CD14-positive monocyte (primary cell): Measurements from ENCODE around the gene USHBP1. TPM values are rescaled to one million over a fixed set of nuclear protein-coding genes. Genes with fewer than 3 reads are reported as not detected.

Source experiments
- DNase-seq, 3 donors: peaks; one replicate each; pipeline ENCODE4 v3.0.0-alpha.2; 2011 to 2022
- H2AFZ ChIP-seq: 2 replicates; pipeline ENCODE4 v1.6.0; 2012; ENCODE audit warnings: mild to moderate bottlenecking, low read depth, low read length, inconsistent platforms; ENCODE audit not compliant: insufficient read depth, poor library complexity, severe bottlenecking
- H3K27ac ChIP-seq, 2 donors: 1 replicate in 1 of 2; 2 replicates in 1 of 2; pipeline ENCODE4 v1.5.1; 2012 to 2013; ENCODE audit warnings: low read length in 2 of 2, control low read depth in 1 of 2, inconsistent platforms in 1 of 2, low read depth in 1 of 2, mild to moderate bottlenecking in 1 of 2
- H3K27me3 ChIP-seq, 2 donors: one replicate each; pipeline versions ENCODE4 v1.6.0 to v1.6.1; 2011 to 2013; ENCODE audit warnings: low read length in 2 of 2; ENCODE audit not compliant: control insufficient read depth in 2 of 2, insufficient read depth in 2 of 2
- H3K36me3 ChIP-seq, 2 donors: replicated peaks in 1 of 2; 1 replicate in 1 of 2; 2 replicates in 1 of 2; pipeline versions ENCODE4 v1.5.1 to v1.6.1; 2012 to 2013; ENCODE audit warnings: low read length in 2 of 2, control low read depth in 1 of 2, inconsistent platforms in 1 of 2, mild to moderate bottlenecking in 1 of 2; ENCODE audit not compliant: insufficient read depth in 2 of 2, control insufficient read depth in 1 of 2
- H3K4me1 ChIP-seq, 2 donors: 1 replicate in 1 of 2; 2 replicates in 1 of 2; pipeline versions ENCODE4 v1.5.1 to v1.6.1; 2012 to 2013; ENCODE audit warnings: low read length in 2 of 2, control low read depth in 1 of 2, inconsistent platforms in 1 of 2, mild to moderate bottlenecking in 1 of 2, moderate library complexity in 1 of 2; ENCODE audit not compliant: insufficient read depth in 2 of 2, control insufficient read depth in 1 of 2
- H3K4me2 ChIP-seq: replicated peaks from 2 replicates; pipeline ENCODE3; 2012; ENCODE audit warnings: low read length, moderate library complexity, mild to moderate bottlenecking; ENCODE audit not compliant: poor library complexity, severe bottlenecking; ENCODE audit errors: extremely low read depth
- H3K4me3 ChIP-seq, 3 experiments: fragments of 200-600 bp in 1 of 3; sonication (generic) in 1 of 3; replicated peaks in 1 of 3; 1 replicate in 2 of 3; 2 replicates in 1 of 3; pipeline ENCODE4 v1.5.1; 2011 to 2013; ENCODE audit warnings: low read length in 3 of 3, mild to moderate bottlenecking in 3 of 3, control low read depth in 2 of 3, low read depth in 2 of 3, inconsistent platforms in 1 of 3, moderate library complexity in 1 of 3
- H3K79me2 ChIP-seq: 2 replicates; pipeline ENCODE4 v1.6.0; 2012; ENCODE audit warnings: mild to moderate bottlenecking, control low read depth, inconsistent platforms, low read length, moderate library complexity; ENCODE audit not compliant: insufficient read depth
- H3K9ac ChIP-seq: 2 replicates; pipeline ENCODE4 v1.6.0; 2017; ENCODE audit warnings: low read length, mild to moderate bottlenecking; ENCODE audit not compliant: insufficient read depth, poor library complexity, severe bottlenecking
- H3K9me3 ChIP-seq, 2 donors: replicated peaks in 1 of 2; 1 replicate in 1 of 2; 2 replicates in 1 of 2; pipeline versions ENCODE4 v1.5.1 to v1.6.1; 2012 to 2013; ENCODE audit warnings: low read length in 2 of 2, control low read depth in 1 of 2; ENCODE audit not compliant: control insufficient read depth in 1 of 2, insufficient read depth in 1 of 2
- H4K20me1 ChIP-seq: 2 replicates; pipeline ENCODE4 v1.6.0; 2012; ENCODE audit warnings: mild to moderate bottlenecking, low read length, control low read depth, moderate library complexity; ENCODE audit not compliant: insufficient read depth
- H3K27ac Mint-ChIP-seq, 7 donors: one replicate each; pipeline ENCODE4 v1.8.0; 2020; ENCODE audit warnings: mild to moderate bottlenecking in 7 of 7, mixed read lengths in 7 of 7, moderate library complexity in 6 of 7, inconsistent platforms in 2 of 7
- H3K27me3 Mint-ChIP-seq, 3 donors: one replicate each; pipeline ENCODE4 v1.8.0; 2021 to 2022; ENCODE audit warnings: low read depth in 3 of 3, mild to moderate bottlenecking in 3 of 3, mixed read lengths in 3 of 3, moderate library complexity in 3 of 3, inconsistent platforms in 1 of 3
- H3K36me3 Mint-ChIP-seq, 2 donors: one replicate each; pipeline ENCODE4 v1.8.0; 2020; ENCODE audit warnings: mixed read lengths in 2 of 2, inconsistent platforms in 1 of 2, mild to moderate bottlenecking in 1 of 2
- H3K4me1 Mint-ChIP-seq: one replicate; pipeline ENCODE4 v1.8.0; 2020; ENCODE audit warnings: mild to moderate bottlenecking, mixed read lengths
- H3K4me3 Mint-ChIP-seq, 2 donors: one replicate each; pipeline ENCODE4 v1.8.0; 2020; ENCODE audit warnings: mild to moderate bottlenecking in 2 of 2, mixed read lengths in 2 of 2, moderate library complexity in 1 of 2
- H3K9me3 Mint-ChIP-seq, 7 donors: one replicate each; pipeline ENCODE4 v1.8.0; 2020 to 2022; ENCODE audit warnings: mixed read lengths in 7 of 7, mild to moderate bottlenecking in 6 of 7, moderate library complexity in 6 of 7, inconsistent platforms in 2 of 7
- CTCF ChIP-seq: fragments of 200-600 bp; IDR thresholded peaks from one replicate; pipeline ENCODE4 v1.8.0; 2022; ENCODE audit warnings: antibody characterized with exemption, mild to moderate bottlenecking
- WGBS: methylation state at CpG from one replicate; pipeline ENCODE4 v1.1.5; 2013; ENCODE audit warnings: missing lambda C conversion rate; ENCODE audit not compliant: insufficient coverage; 5-methylcytosine and 5-hydroxymethylcytosine counted together
- intact Hi-C, 2 donors: fragments of 100-400 bp; cut with micrococcal nuclease; formaldehyde crosslinking; loops; one replicate each; pipeline versions ENCODE4 v1.15.0 to v1.15.1; 2023
- polyA plus RNA-seq, 3 donors: library from polyadenylated mRNA; depleted of rRNA in 1 of 3; unstranded in 2 of 3; stranded (reverse) in 1 of 3; fragments of 300-500 nt in 2 of 3; fragments of >200 nt in 1 of 3; fragmentation: Illumina TruSeq in 2 of 3; gene quantifications; 1 replicate in 2 of 3; 2 replicates in 1 of 3; pipeline ENCODE4 v1.2.3, GENCODE V29; 2012 to 2021

The USHBP1 gene
- polyA plus RNA-seq, 3 donors: not detected

- peak overlapping the region in 1 of 7 donors; percentile 46 for H3K27ac Mint-ChIP-seq
- WGBS: 94% methylated on average over 17 of the region's 23 CpGs
- no peak overlapping the region for H3K4me3 ChIP-seq
- H2AFZ ChIP-seq: peak overlapping the region; percentile 29
- peaks cover 0 to 2% of the 10 kb centered on the region in 2 donors for H3K36me3 ChIP-seq
- H3K27me3 ChIP-seq: no peaks in the 10 kb centered on the region
- no peak for TF ChIP-seq CTCF
- intact Hi-C loops: loop anchor here in 1 of 2 donors (10.0 kb wide), 1 partner anchor 591 kb away; the partner anchor contains the start of gene RPL18A
- H3K9me3 ChIP-seq: no peaks in the 10 kb centered on the region
- peaks cover 16 to 17% of the 10 kb centered on the region in 2 donors for H3K4me1 ChIP-seq
- H3K27ac ChIP-seq: no peak overlapping the region
- H3K4me3 Mint-ChIP-seq: no peak overlapping the region
- peaks cover 0 to 3% (median 0%) of the 10 kb centered on the region in 7 donors for H3K9me3 Mint-ChIP-seq
- no peak overlapping the region for H3K4me2 ChIP-seq
- H3K27me3 Mint-ChIP-seq: peaks cover 2 to 5% (median 3%) of the 10 kb centered on the region in 3 donors
- no peak overlapping the region for H3K9ac ChIP-seq
- H3K79me2 ChIP-seq: peaks cover 15% of the 10 kb centered on the region
- peaks cover 26% of the 10 kb centered on the region for H3K4me1 Mint-ChIP-seq
- H4K20me1 ChIP-seq: no peaks in the 10 kb centered on the region
- no peak for DNase-seq
- H3K36me3 Mint-ChIP-seq: peaks cover 0 to 4% of the 10 kb centered on the region in 2 donors
Measured at GRCh38 chr19:17263712-17264640, 569 bp downstream of the USHBP1 start.

- Mint-ChIP-seq H3K4me3 (no peak overlapping the region), H3K4me1 (peaks cover 20% of the 10 kb centered on the region), H3K36me3 (no peaks in the 10 kb centered on the region), H3K27ac (no peak overlapping the region), H3K9me3 (peaks cover 0 to 5% (median 0%) of the 10 kb centered on the region in 7 donors), H3K27me3 (peaks cover 2 to 5% (median 3%) of the 10 kb centered on the region in 3 donors)
- H4K20me1 ChIP-seq: no peaks in the 10 kb centered on the region
- H3K79me2 ChIP-seq: peaks cover 3% of the 10 kb centered on the region
- intact Hi-C loops: loop anchor here in 1 of 2 donors (10.0 kb wide), 1 partner anchor 592 kb away; the partner anchor contains the start of gene RPL18A
- no peak for DNase-seq
- no peak overlapping the region for H2AFZ ChIP-seq
- H3K4me2 ChIP-seq: no peak overlapping the region
- no peak overlapping the region for H3K4me3 ChIP-seq
- H3K9me3 ChIP-seq: no peaks in the 10 kb centered on the region
- 88% methylated on average over 16 of the region's 16 CpGs for WGBS
- no peak overlapping the region for H3K9ac ChIP-seq
- no peaks in the 10 kb centered on the region for H3K36me3 ChIP-seq
- no peak overlapping the region for H3K27ac ChIP-seq
- no peaks in the 10 kb centered on the region for H3K27me3 ChIP-seq
- no peak for TF ChIP-seq CTCF
- H3K4me1 ChIP-seq: peaks cover 7 to 8% of the 10 kb centered on the region in 2 donors
Measured at GRCh38 chr19:17262557-17262956, 2.0 kb downstream of the USHBP1 start.
